Hepatocyte (in vitro differentiated cells): Measurements from ENCODE around the gene HLA-F. TPM values are rescaled to one million over a fixed set of nuclear protein-coding genes. Genes with fewer than 3 reads are reported as not detected.

Source experiments
- DNase-seq: peaks from one replicate; pipeline ENCODE4 v3.0.0-alpha.2; 2016; ENCODE audit warnings: low spot score
- H2AFZ ChIP-seq: fragments of 200-600 bp; sonication (generic); 2 replicates; pipeline ENCODE4 v1.6.0; 2016; ENCODE audit warnings: antibody characterized with exemption, mild to moderate bottlenecking
- H3K27ac ChIP-seq: fragments of 200-600 bp; sonication (generic); 2 replicates; pipeline ENCODE4 v1.5.1; 2016; ENCODE audit warnings: mild to moderate bottlenecking
- H3K27me3 ChIP-seq: fragments of 200-600 bp; sonication (generic); 2 replicates; pipeline ENCODE4 v1.6.1; 2016
- H3K36me3 ChIP-seq: fragments of 200-600 bp; sonication (generic); replicated peaks from 2 replicates; pipeline ENCODE4 v1.5.1; 2016; ENCODE audit warnings: low read depth; ENCODE audit not compliant: insufficient read depth
- H3K4me1 ChIP-seq: fragments of 200-600 bp; sonication (generic); 2 replicates; pipeline ENCODE4 v1.5.1; 2016; ENCODE audit warnings: mild to moderate bottlenecking, moderate library complexity; ENCODE audit not compliant: insufficient read depth
- H3K4me2 ChIP-seq: fragments of 200-600 bp; sonication (generic); 2 replicates; pipeline ENCODE4 v1.6.0; 2016
- H3K4me3 ChIP-seq: fragments of 200-600 bp; sonication (generic); 2 replicates; pipeline ENCODE4 v1.5.1; 2016; ENCODE audit warnings: mild to moderate bottlenecking
- H3K79me2 ChIP-seq: fragments of 200-600 bp; sonication (generic); 2 replicates; pipeline ENCODE4 v1.6.0; 2017; ENCODE audit warnings: mild to moderate bottlenecking
- H3K9me2 ChIP-seq: fragments of 200-600 bp; sonication (generic); replicated peaks from 2 replicates; pipeline ENCODE4 v1.6.0; 2017; ENCODE audit warnings: mild to moderate bottlenecking; ENCODE audit not compliant: insufficient read depth
- H3K9me3 ChIP-seq: fragments of 200-600 bp; sonication (generic); 2 replicates; pipeline ENCODE4 v1.5.1; 2016; ENCODE audit warnings: low read depth, mild to moderate bottlenecking
- H4K20me1 ChIP-seq: fragments of 200-600 bp; sonication (generic); 2 replicates; pipeline ENCODE4 v1.6.0; 2016; ENCODE audit warnings: mild to moderate bottlenecking; ENCODE audit not compliant: insufficient read depth, poor library complexity, severe bottlenecking
- EZH2 ChIP-seq: fragments of 200-600 bp; sonication (generic); IDR thresholded peaks from 2 replicates; pipeline ENCODE4 v1.6.1; 2016; ENCODE audit warnings: antibody characterized with exemption, mild to moderate bottlenecking, borderline replicate concordance
- EZH2phosphoT487 ChIP-seq: fragments of 200-600 bp; sonication (generic); IDR thresholded peaks from one replicate; pipeline ENCODE4 v1.6.1; 2018; ENCODE audit warnings: antibody characterized with exemption, mild to moderate bottlenecking, low read depth, moderate library complexity; ENCODE audit not compliant: unreplicated experiment, severe bottlenecking
- WGBS: methylation state at CpG from one replicate; pipeline ENCODE4 v1.1.6; 2016; ENCODE audit warnings: low lambda C conversion rate; ENCODE audit errors: missing lambda C conversion rate; 5-methylcytosine and 5-hydroxymethylcytosine counted together
- polyA plus RNA-seq: library from polyadenylated mRNA; unstranded; fragments of >200 nt; fragmentation: Nextera tagmentation; extraction: Ambion mirVana; gene quantifications from 2 replicates; pipeline ENCODE4 v1.2.1, GENCODE V29; 2016
- total RNA-seq: library from RNA; depleted of rRNA; stranded (reverse); fragments of >200 nt; gene quantifications from 2 replicates; pipeline ENCODE4 v1.2.3, GENCODE V29; 2014
- TF ChIP-seq, protein P1 (sequence below): fragments of 200-600 bp; sonication (generic); IDR thresholded peaks from 2 replicates; pipeline ENCODE4 v1.5.1; 2016; ENCODE audit warnings: antibody characterized with exemption, mild to moderate bottlenecking; ENCODE audit not compliant: poor library complexity

The HLA-F gene
- total and polyA plus RNA-seq, 2 experiments from 2014 or later: 7.6 to 8.8 TPM

- H3K9me2 ChIP-seq: no peaks in the 10 kb centered on the region
- no peaks in the 10 kb centered on the region for H3K36me3 ChIP-seq
- TF ChIP-seq EZH2phosphoT487 (no peak), EZH2 (no peak)
- TF ChIP-seq, protein P1, sequence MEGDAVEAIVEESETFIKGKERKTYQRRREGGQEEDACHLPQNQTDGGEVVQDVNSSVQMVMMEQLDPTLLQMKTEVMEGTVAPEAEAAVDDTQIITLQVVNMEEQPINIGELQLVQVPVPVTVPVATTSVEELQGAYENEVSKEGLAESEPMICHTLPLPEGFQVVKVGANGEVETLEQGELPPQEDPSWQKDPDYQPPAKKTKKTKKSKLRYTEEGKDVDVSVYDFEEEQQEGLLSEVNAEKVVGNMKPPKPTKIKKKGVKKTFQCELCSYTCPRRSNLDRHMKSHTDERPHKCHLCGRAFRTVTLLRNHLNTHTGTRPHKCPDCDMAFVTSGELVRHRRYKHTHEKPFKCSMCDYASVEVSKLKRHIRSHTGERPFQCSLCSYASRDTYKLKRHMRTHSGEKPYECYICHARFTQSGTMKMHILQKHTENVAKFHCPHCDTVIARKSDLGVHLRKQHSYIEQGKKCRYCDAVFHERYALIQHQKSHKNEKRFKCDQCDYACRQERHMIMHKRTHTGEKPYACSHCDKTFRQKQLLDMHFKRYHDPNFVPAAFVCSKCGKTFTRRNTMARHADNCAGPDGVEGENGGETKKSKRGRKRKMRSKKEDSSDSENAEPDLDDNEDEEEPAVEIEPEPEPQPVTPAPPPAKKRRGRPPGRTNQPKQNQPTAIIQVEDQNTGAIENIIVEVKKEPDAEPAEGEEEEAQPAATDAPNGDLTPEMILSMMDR: no peak
- no peaks in the 10 kb centered on the region for H3K4me1 ChIP-seq
- WGBS: 79% methylated on average over 5 of the region's 5 CpGs
- peaks cover 13% of the 10 kb centered on the region for H3K27me3 ChIP-seq
- no peaks in the 10 kb centered on the region for H3K9me3 ChIP-seq
- no peaks in the 10 kb centered on the region for H4K20me1 ChIP-seq
- H2AFZ ChIP-seq: no peak overlapping the region
- no peak overlapping the region for H3K4me2 ChIP-seq
- no peaks in the 10 kb centered on the region for H3K79me2 ChIP-seq
- H3K27ac ChIP-seq: no peak overlapping the region
- H3K4me3 ChIP-seq: no peak overlapping the region
- DNase-seq: no peak
These were observed 36.2 kb downstream of the HLA-F start for GRCh38 chr6:29759457-29759856.

GRCh38 chr6:29760328-29760727 is 37.1 kb downstream of the HLA-F start:
- Histone ChIP-seq H3K4me1 (no peaks in the 10 kb centered on the region), H3K36me3 (no peaks in the 10 kb centered on the region), H3K4me2 (no peak overlapping the region), H3K27ac (no peak overlapping the region), H2AFZ (no peak overlapping the region), H4K20me1 (no peaks in the 10 kb centered on the region), H3K9me2 (no peaks in the 10 kb centered on the region), H3K9me3 (no peaks in the 10 kb centered on the region), H3K79me2 (no peaks in the 10 kb centered on the region), H3K4me3 (no peak overlapping the region), H3K27me3 (peaks cover 13% of the 10 kb centered on the region)
- TF ChIP-seq EZH2 (no peak), EZH2phosphoT487 (no peak)
- TF ChIP-seq, protein P1: no peak
- DNase-seq: no peak
- 44% methylated on average over 3 of the region's 3 CpGs for WGBS

DNA sequence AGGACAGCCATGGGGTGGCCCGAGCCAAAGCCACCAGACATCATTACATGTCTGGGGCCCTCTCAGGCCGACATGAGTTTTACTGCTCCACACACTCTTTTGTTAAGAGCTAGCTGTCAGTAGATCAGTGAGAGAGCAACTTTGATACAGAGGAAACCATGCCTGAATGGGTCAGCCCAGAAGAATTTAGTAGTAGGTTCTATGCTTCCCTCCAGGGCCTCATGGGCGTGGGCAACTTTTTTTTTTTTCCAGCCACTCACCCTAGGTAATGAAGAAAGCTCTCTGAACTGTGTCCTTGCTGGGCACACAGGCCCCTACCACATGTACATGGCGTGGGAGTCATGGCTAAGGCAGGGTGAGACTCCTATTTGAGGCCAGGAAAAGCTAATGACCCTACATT is 38.8 kb downstream of the HLA-F start:
- WGBS: 60% methylated on average over 4 of the region's 4 CpGs
- no peaks in the 10 kb centered on the region for H4K20me1 ChIP-seq
- H3K36me3 ChIP-seq: no peaks in the 10 kb centered on the region
- no peak for TF ChIP-seq EZH2phosphoT487
- TF ChIP-seq, protein P1: no peak
- no peak for TF ChIP-seq EZH2
- H3K9me2 ChIP-seq: no peaks in the 10 kb centered on the region
- H3K27me3 ChIP-seq: peaks cover 13% of the 10 kb centered on the region
- DNase-seq: no peak
- no peak overlapping the region for H3K4me3 ChIP-seq
- no peaks in the 10 kb centered on the region for H3K9me3 ChIP-seq
- H3K4me1 ChIP-seq: no peaks in the 10 kb centered on the region
- no peaks in the 10 kb centered on the region for H3K79me2 ChIP-seq
- H3K4me2 ChIP-seq: no peak overlapping the region
- H2AFZ ChIP-seq: no peak overlapping the region
- no peak overlapping the region for H3K27ac ChIP-seq

GRCh38 chr6:29762781-29763214 is 39.6 kb downstream of the HLA-F start:
- H3K79me2 ChIP-seq: no peaks in the 10 kb centered on the region
- no peaks in the 10 kb centered on the region for H4K20me1 ChIP-seq
- no peaks in the 10 kb centered on the region for H3K9me3 ChIP-seq
- TF ChIP-seq EZH2 (no peak), EZH2phosphoT487 (no peak)
- TF ChIP-seq, protein P1: no peak
- H3K4me3 ChIP-seq: no peak overlapping the region
- no peak overlapping the region for H2AFZ ChIP-seq
- H3K4me1 ChIP-seq: no peaks in the 10 kb centered on the region
- H3K9me2 ChIP-seq: no peaks in the 10 kb centered on the region
- H3K27ac ChIP-seq: no peak overlapping the region
- no peak for DNase-seq
- H3K36me3 ChIP-seq: no peaks in the 10 kb centered on the region
- no peak overlapping the region for H3K4me2 ChIP-seq
- H3K27me3 ChIP-seq: peaks cover 9% of the 10 kb centered on the region
- 65% methylated on average over 2 of the region's 2 CpGs for WGBS
